A549 (cell line): Measurements from ENCODE around the gene SENP5.

Experiments used
- CHD4 ChIP-seq: fragments of 200-600 bp; sonication (generic); IDR thresholded peaks from 2 replicates; pipeline ENCODE4 v1.6.1; 2016; ENCODE audit warnings: antibody characterized with exemption, mild to moderate bottlenecking, borderline replicate concordance
- MAZ ChIP-seq: fragments of 150-350 bp; IDR thresholded peaks from 2 replicates; pipeline ENCODE4 v1.6.1; 2014; ENCODE audit warnings: antibody characterized with exemption, low read depth, low read length, borderline replicate concordance
- POLR2A ChIP-seq: IDR thresholded peaks from 2 replicates; pipeline ENCODE4 v1.6.1; 2012; ENCODE audit warnings: mild to moderate bottlenecking, low read length
- SMC3 ChIP-seq: fragments of >200 bp; sonication (Bioruptor Twin); formaldehyde crosslinking; IDR thresholded peaks from 3 replicates; pipeline ENCODE4 v1.6.1; 2018; ENCODE audit warnings: inconsistent platforms
- ZNF302 ChIP-seq: fragments of 250-450 bp; sonication (Bioruptor Pico); IDR thresholded peaks from 2 replicates; pipeline ENCODE4 v1.9.0; 2021; ENCODE audit warnings: inconsistent platforms, mild to moderate bottlenecking, moderate library complexity
- TF ChIP-seq, protein P1 (sequence below): fragments of 450-650 bp; IDR thresholded peaks from 2 replicates; pipeline ENCODE4 v1.6.1; 2014; ENCODE audit warnings: antibody characterized with exemption
- TF ChIP-seq, protein P2 (sequence below): fragments of >200 bp; sonication (Bioruptor Twin); formaldehyde crosslinking; IDR thresholded peaks from 3 replicates; pipeline ENCODE4 v1.5.1; 2016
- TF ChIP-seq, protein P3 (sequence below): fragments of 200-600 bp; sonication (generic); IDR thresholded peaks from 2 replicates; pipeline ENCODE4 v1.6.1; 2016; ENCODE audit warnings: antibody characterized with exemption, mild to moderate bottlenecking, moderate library complexity
- TF ChIP-seq, protein P4 (sequence below): fragments of 150-350 bp; IDR thresholded peaks from 2 replicates; pipeline ENCODE4 v1.6.1; 2014; ENCODE audit warnings: low read depth, mild to moderate bottlenecking, low read length

DNA sequence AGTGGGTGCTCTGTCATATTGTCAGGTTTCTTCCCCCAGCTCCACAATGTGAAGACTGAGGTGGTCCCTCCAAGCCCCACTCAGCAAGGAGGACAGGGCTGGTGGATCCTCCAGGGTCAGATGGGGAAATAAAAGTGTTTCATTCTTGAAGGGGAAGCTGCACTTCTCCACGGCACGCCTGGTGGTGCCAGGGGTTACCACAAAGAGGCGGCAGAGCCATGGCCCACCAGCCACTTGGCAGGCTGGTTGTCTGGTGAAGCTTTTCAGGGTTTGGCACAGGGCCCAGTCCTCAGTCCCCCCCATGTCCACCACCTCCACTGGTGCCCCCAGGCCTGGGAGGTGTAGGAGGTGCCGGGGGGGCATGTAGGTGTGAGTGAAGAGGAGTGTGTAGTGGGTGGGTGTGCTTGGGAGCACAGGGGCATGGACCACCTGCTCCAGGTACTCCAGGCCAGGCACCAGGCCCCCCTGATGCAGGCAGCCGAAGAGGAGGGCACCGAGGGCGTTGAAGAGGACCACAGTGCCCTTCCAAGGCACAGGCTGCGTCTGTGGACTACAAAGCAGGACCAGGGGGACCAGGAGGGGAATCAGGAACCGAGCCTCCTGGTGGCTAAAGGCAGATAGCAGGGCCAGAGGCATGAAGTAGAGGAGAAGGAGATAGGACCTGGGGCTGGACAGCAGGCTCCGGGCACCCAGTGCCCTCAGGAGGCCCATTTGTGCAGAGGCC lies 79.6 kb downstream of the SENP5 start:
- TF ChIP-seq MAZ = no peak
- TF ChIP-seq CHD4 = no peak
- no peak for TF ChIP-seq ZNF302
- TF ChIP-seq, protein P1, sequence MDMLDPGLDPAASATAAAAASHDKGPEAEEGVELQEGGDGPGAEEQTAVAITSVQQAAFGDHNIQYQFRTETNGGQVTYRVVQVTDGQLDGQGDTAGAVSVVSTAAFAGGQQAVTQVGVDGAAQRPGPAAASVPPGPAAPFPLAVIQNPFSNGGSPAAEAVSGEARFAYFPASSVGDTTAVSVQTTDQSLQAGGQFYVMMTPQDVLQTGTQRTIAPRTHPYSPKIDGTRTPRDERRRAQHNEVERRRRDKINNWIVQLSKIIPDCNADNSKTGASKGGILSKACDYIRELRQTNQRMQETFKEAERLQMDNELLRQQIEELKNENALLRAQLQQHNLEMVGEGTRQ = no peak
- no peak for TF ChIP-seq SMC3
- TF ChIP-seq POLR2A = no peak
- TF ChIP-seq, protein P2, sequence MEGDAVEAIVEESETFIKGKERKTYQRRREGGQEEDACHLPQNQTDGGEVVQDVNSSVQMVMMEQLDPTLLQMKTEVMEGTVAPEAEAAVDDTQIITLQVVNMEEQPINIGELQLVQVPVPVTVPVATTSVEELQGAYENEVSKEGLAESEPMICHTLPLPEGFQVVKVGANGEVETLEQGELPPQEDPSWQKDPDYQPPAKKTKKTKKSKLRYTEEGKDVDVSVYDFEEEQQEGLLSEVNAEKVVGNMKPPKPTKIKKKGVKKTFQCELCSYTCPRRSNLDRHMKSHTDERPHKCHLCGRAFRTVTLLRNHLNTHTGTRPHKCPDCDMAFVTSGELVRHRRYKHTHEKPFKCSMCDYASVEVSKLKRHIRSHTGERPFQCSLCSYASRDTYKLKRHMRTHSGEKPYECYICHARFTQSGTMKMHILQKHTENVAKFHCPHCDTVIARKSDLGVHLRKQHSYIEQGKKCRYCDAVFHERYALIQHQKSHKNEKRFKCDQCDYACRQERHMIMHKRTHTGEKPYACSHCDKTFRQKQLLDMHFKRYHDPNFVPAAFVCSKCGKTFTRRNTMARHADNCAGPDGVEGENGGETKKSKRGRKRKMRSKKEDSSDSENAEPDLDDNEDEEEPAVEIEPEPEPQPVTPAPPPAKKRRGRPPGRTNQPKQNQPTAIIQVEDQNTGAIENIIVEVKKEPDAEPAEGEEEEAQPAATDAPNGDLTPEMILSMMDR = no peak
- TF ChIP-seq, protein P3, sequence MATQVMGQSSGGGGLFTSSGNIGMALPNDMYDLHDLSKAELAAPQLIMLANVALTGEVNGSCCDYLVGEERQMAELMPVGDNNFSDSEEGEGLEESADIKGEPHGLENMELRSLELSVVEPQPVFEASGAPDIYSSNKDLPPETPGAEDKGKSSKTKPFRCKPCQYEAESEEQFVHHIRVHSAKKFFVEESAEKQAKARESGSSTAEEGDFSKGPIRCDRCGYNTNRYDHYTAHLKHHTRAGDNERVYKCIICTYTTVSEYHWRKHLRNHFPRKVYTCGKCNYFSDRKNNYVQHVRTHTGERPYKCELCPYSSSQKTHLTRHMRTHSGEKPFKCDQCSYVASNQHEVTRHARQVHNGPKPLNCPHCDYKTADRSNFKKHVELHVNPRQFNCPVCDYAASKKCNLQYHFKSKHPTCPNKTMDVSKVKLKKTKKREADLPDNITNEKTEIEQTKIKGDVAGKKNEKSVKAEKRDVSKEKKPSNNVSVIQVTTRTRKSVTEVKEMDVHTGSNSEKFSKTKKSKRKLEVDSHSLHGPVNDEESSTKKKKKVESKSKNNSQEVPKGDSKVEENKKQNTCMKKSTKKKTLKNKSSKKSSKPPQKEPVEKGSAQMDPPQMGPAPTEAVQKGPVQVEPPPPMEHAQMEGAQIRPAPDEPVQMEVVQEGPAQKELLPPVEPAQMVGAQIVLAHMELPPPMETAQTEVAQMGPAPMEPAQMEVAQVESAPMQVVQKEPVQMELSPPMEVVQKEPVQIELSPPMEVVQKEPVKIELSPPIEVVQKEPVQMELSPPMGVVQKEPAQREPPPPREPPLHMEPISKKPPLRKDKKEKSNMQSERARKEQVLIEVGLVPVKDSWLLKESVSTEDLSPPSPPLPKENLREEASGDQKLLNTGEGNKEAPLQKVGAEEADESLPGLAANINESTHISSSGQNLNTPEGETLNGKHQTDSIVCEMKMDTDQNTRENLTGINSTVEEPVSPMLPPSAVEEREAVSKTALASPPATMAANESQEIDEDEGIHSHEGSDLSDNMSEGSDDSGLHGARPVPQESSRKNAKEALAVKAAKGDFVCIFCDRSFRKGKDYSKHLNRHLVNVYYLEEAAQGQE = no peak
- TF ChIP-seq, protein P4, sequence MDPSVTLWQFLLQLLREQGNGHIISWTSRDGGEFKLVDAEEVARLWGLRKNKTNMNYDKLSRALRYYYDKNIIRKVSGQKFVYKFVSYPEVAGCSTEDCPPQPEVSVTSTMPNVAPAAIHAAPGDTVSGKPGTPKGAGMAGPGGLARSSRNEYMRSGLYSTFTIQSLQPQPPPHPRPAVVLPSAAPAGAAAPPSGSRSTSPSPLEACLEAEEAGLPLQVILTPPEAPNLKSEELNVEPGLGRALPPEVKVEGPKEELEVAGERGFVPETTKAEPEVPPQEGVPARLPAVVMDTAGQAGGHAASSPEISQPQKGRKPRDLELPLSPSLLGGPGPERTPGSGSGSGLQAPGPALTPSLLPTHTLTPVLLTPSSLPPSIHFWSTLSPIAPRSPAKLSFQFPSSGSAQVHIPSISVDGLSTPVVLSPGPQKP = no peak
